ENCODE results near the gene BDH1.
"Not testable (repeated sequence)": the region's sequence is repeated elsewhere in the genome, so short reads cannot be mapped to it uniquely, and the experiment has no call there.

Gene BDH1

GRCh38 chr3:197520311-197521276, 35.2 kb downstream of the BDH1 start:
- TF ChIP-seq CTCF (IDR thresholded peaks at IDR 0.05; ENCODE audit: control extremely low read depth, extremely low read depth, low read depth, missing control alignments), result no peak
- ChIA-PET CTCF (interaction anchor here (0.6 to 7.7 kb wide), 3 partner anchors 9 to 263 kb away, joined by 3 to 42 read pairs (median 4); no protein-coding TSS in a partner anchor), POLR2A (no interaction called here)
- DNase-seq (ENCODE audit: extremely low spot score), result no peak

GRCh38 chr3:197519801-197520211, 36.0 kb downstream of the BDH1 start:
- no peak for TF ChIP-seq CTCF (IDR thresholded peaks at IDR 0.05; ENCODE audit: control extremely low read depth, extremely low read depth, low read depth, missing control alignments)
- CTCF ChIA-PET, result no interaction called here
- POLR2A ChIA-PET, result no interaction called here
- no peak for DNase-seq (ENCODE audit: extremely low spot score)

- ChIA-PET POLR2A (no interaction called here), CTCF (no interaction called here)
- no peak for TF ChIP-seq CTCF (IDR thresholded peaks at IDR 0.05; ENCODE audit: control extremely low read depth, extremely low read depth, low read depth, missing control alignments)
- no peak for DNase-seq (ENCODE audit: extremely low spot score)
Measured at GRCh38 chr3:197518881-197519421, 36.8 kb downstream of the BDH1 start.

- POLR2A ChIA-PET; CTCF ChIA-PET; DNase-seq (ENCODE audit: extremely low spot score): not testable (repeated sequence)
Measured at GRCh38 chr3:197517922-197518683, 37.7 kb downstream of the BDH1 start.

- POLR2A ChIA-PET; DNase-seq (ENCODE audit: extremely low spot score): not testable (repeated sequence)
- CTCF ChIA-PET, result interaction anchor here (3.7 kb wide), 1 partner anchor 260 kb away, joined by 20 read pairs; no protein-coding TSS in a partner anchor
Measured at GRCh38 chr3:197516890-197517606, 38.7 kb downstream of the BDH1 start.

DNA sequence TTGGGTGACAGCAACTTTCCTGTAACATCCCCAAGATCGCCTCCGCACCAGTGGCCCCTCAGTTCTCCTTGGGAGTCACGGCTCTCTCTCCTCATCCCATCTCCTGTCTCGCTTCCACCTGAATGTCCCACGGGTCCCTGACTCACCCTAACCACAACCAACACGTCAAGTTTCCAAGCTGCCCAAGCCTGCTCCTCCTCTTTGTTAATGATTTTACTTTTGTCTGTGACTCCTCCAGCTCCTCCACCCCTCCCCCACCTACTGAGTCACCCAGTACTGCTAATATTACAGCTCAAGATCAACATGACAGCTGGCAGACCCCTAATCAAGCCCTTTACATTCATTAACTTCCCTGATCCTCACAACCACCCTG, 39.3 kb downstream of the BDH1 start:
- no peak for TF ChIP-seq CTCF (IDR thresholded peaks at IDR 0.05; ENCODE audit: control extremely low read depth, extremely low read depth, low read depth, missing control alignments)
- ChIA-PET CTCF (interaction anchor here (3.7 kb wide), 1 partner anchor 259 kb away, joined by 20 read pairs; no protein-coding TSS in a partner anchor), POLR2A (no interaction called here)
- no peak for DNase-seq (ENCODE audit: extremely low spot score)

GRCh38 chr3:197514786-197515355, 40.9 kb downstream of the BDH1 start:
- ChIA-PET POLR2A (no interaction called here), CTCF (interaction anchor here (1.4 to 3.7 kb wide), 4 partner anchors 10 to 320 kb away, joined by 3 to 20 read pairs (median 4); no protein-coding TSS in a partner anchor)
- DNase-seq (ENCODE audit: extremely low spot score), result no peak
- no peak for TF ChIP-seq CTCF (IDR thresholded peaks at IDR 0.05; ENCODE audit: control extremely low read depth, extremely low read depth, low read depth, missing control alignments)

All from GM10248 (cell line).